Ascending aorta (tissue), 2 donors: ENCODE measurements around the gene TNFRSF8. TPM values are rescaled to one million over a fixed set of nuclear protein-coding genes. Genes with fewer than 3 reads are reported as not detected.

Source experiments
- DNase-seq, 2 donors: peaks; one replicate each; pipeline ENCODE4 v3.0.0-alpha.2; 2019; ENCODE audit warnings: low spot score in 2 of 2
- H3K27ac ChIP-seq, 2 donors: fragments of 200-600 bp; sonication (generic); one replicate each; pipeline ENCODE4 v1.5.1; 2016 to 2017; ENCODE audit warnings: mild to moderate bottlenecking in 1 of 2
- H3K27me3 ChIP-seq: fragments of 200-600 bp; sonication (generic); one replicate; pipeline ENCODE4 v1.5.1; 2017
- H3K36me3 ChIP-seq, 2 donors: fragments of 200-600 bp; sonication (generic); one replicate each; pipeline ENCODE4 v1.5.1; 2016
- H3K4me1 ChIP-seq, 2 donors: fragments of 200-600 bp; sonication (generic); one replicate each; pipeline ENCODE4 v1.5.1; 2016 to 2017; ENCODE audit warnings: mild to moderate bottlenecking in 1 of 2
- H3K4me3 ChIP-seq, 2 donors: fragments of 200-600 bp; sonication (generic); one replicate each; pipeline ENCODE4 v1.5.1; 2016 to 2017; ENCODE audit warnings: mild to moderate bottlenecking in 1 of 2
- H3K9me3 ChIP-seq, 2 donors: fragments of 200-600 bp; sonication (generic); one replicate each; pipeline ENCODE4 v1.5.1; 2016
- CTCF ChIP-seq, 3 experiments: fragments of 200-600 bp in 2 of 3; fragments of 450-650 bp in 1 of 3; sonication (generic) in 2 of 3; IDR thresholded peaks; one replicate each; pipeline ENCODE4 v1.5.1; 2016 to 2019; ENCODE audit warnings: antibody characterized with exemption in 3 of 3, mild to moderate bottlenecking in 1 of 3, moderate library complexity in 1 of 3
- intact Hi-C: fragments of 100-400 bp; cut with DNase I; formaldehyde crosslinking; loops from one replicate; pipeline ENCODE4 v1.15.1; 2023
- total RNA-seq: library from RNA; depleted of rRNA; stranded (reverse); fragments of >200 nt; gene quantifications from one replicate; pipeline ENCODE4 v1.1.0, GENCODE V29; 2016

The TNFRSF8 gene
- total RNA-seq, 1 donor from 2014 or later = 22.8 TPM

- intact Hi-C loops = no loop called here
- DNase-seq = no peak
- no peaks in the 10 kb centered on the region for H3K36me3 ChIP-seq
- no peak for TF ChIP-seq CTCF (IDR thresholded peaks at IDR 0.05)
- H3K27ac ChIP-seq = no peak overlapping the region
- no peaks in the 10 kb centered on the region for H3K27me3 ChIP-seq
- no peak overlapping the region for H3K4me3 ChIP-seq
- H3K9me3 ChIP-seq = no peaks in the 10 kb centered on the region
- no peaks in the 10 kb centered on the region for H3K4me1 ChIP-seq
Measured at GRCh38 chr1:12112711-12113161, 49.6 kb downstream of the TNFRSF8 start.

DNA sequence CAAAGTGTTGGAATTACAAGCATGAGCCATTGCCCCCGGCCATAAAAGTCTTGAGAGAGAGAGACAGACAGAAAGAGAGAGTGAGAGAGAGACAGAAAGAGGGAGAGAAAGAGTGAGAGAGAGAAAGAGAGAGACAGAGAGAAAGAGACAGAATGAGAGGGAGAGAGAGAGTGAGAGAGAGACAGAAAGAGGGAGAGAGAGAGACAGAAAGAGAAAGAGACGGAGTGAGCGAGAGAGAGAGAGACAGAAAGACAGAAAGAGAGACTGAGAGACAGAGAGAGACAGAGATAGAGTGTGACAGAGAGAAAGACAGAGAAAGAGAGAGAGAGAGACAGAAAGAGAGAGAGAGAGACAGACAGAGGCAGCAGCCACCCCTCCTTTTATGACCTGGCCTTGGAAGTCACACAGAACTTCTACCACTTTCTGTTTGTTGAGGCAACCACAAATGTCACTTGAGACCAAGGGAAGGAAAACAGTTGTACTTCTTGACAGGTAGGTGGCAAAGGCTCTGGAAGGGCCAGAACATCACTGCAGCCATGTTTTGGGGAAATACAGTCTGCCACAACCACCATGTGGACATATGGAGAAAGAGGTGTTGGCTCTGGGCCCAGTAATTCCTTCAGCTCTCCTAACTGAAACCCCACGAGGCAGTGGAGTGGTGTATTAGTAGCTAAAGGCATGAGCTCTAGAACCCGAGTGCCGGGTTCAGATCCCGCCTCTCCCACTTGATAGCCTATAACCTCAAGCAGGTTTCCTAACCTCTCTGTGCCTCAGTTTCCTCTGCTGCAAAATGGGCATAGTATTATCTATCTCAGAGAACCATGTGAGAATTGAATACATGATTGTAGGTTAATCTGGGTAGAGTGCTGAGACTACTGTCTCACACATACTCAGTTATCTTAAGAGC lies 50.6 kb downstream of the TNFRSF8 start:
- Histone ChIP-seq H3K36me3 (no peaks in the 10 kb centered on the region), H3K9me3 (no peaks in the 10 kb centered on the region), H3K27me3 (no peaks in the 10 kb centered on the region), H3K4me3 (no peak overlapping the region), H3K27ac (no peak overlapping the region), H3K4me1 (no peaks in the 10 kb centered on the region)
- DNase-seq = no peak
- TF ChIP-seq CTCF (IDR thresholded peaks at IDR 0.05) = no peak
- intact Hi-C loops = no loop called here

- Histone ChIP-seq H3K4me1 (no peaks in the 10 kb centered on the region), H3K27ac (no peak overlapping the region), H3K4me3 (no peak overlapping the region), H3K9me3 (no peaks in the 10 kb centered on the region), H3K27me3 (no peaks in the 10 kb centered on the region), H3K36me3 (no peaks in the 10 kb centered on the region)
- intact Hi-C loops = no loop called here
- no peak for TF ChIP-seq CTCF (IDR thresholded peaks at IDR 0.05)
- no peak for DNase-seq
Measured at GRCh38 chr1:12114340-12114683, 51.2 kb downstream of the TNFRSF8 start.

DNA sequence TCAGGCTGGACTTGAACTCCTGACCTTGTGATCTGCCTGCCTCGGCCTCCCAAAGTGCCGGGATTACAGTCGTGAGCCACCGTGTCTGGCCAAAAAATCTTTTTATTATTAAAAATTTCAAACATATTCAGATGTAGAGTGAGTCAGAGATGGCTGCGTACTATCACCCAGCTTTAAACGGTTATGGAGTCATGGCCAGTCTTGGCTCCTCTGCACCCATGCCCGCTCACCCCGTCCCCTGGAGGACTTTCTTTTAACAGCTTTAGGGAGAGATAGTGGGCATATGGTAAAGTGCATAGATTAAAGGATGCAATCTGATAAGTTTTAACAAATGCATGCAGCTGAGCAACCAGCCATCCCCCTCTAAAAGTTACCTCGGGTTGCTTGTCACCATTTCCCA lies 51.8 kb downstream of the TNFRSF8 start:
- H3K4me1 ChIP-seq = no peaks in the 10 kb centered on the region
- no peaks in the 10 kb centered on the region for H3K27me3 ChIP-seq
- intact Hi-C loops = no loop called here
- TF ChIP-seq CTCF (IDR thresholded peaks at IDR 0.05) = no peak
- H3K36me3 ChIP-seq = no peaks in the 10 kb centered on the region
- H3K4me3 ChIP-seq = no peak overlapping the region
- no peak overlapping the region for H3K27ac ChIP-seq
- no peaks in the 10 kb centered on the region for H3K9me3 ChIP-seq
- no peak for DNase-seq

DNA sequence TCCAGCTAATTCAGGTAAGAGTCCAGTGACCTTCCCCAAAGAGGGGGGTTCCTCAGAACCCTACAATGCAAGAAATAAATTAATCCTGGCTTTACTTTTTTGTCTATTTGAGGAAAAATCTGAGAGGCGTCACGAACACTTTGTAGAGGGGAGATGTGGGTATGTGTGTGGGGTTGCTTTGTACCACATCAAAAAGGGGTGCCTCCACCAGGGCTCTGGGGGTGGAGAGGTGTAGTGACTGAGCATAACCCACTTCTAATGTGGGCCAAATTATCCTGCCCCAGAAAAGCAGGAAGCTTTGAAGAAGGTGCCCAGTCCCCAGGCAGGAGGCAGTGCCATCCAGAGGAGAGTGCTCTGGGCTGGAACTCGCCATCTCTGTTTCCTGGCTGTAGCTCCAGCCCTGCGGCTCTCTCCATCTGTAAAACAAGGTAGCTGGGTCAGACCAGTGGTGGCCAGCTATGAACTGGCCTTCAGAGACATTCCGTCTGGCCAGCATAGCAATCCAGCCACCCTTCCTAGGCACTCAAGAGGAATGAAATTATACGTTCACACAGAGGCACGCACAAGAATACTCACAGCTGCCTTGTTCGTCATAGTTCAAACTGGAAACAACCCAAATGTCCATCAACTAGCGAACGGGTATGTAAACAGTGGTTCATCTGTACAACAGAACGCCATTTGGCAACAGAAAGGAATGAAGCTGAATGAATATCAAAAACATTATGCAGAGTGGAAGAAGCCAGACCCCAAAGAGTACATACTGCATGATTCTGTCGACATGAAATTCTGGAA lies 58.3 kb downstream of the TNFRSF8 start:
- Histone ChIP-seq H3K4me1 (peaks cover 0 to 4% of the 10 kb centered on the region in 2 donors), H3K27ac (no peak overlapping the region), H3K4me3 (no peak overlapping the region), H3K27me3 (no peaks in the 10 kb centered on the region), H3K36me3 (no peaks in the 10 kb centered on the region), H3K9me3 (no peaks in the 10 kb centered on the region)
- no peak for DNase-seq
- TF ChIP-seq CTCF (IDR thresholded peaks at IDR 0.05) = no peak
- intact Hi-C loops = no loop called here
